ENCODE data around the gene RNF157. TPM values are rescaled to one million over a fixed set of nuclear protein-coding genes. Genes with fewer than 3 reads are reported as not detected.

Gene RNF157
- total and polyA plus RNA-seq, 10 of the 15 experiments (the other 5 are each of a cell fraction or from before 2014, with no cell fraction given), result 1.4 to 15.9 (median 9.6) TPM

DNA sequence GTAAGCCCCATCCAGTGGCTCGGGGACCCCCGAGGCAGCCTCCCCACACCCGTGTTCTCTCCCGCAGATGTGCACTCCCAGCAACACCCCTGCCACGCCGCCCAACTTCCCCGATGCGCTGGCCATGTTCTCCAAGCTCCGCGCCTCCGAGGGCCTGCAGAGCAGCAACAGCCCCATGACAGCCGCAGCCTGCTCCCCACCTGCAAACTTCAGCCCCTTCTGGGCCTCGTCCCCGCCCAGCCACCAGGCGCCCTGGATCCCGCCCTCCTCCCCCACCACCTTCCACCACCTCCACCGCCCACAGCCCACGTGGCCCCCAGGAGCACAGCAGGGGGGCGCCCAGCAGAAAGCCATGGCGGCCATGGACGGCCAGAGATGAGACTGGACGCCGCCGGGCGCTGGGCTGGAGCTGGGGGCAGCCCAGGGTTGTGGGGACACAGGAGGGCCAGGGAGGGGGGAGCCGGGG, 29.9 kb upstream of the RNF157 start (continued):
- TF ChIP-seq KLF5 (IDR thresholded peaks at IDR 0.05; ENCODE audit: partially characterized antibody) (no peak), BACH1 (IDR thresholded peaks at IDR 0.05; ENCODE audit: borderline replicate concordance) (peak; percentile 52; the same call in 1 of the 2 replicates), ESRRA (IDR thresholded peaks at IDR 0.05; ENCODE audit: low read length) (no peak), BHLHE40 (IDR thresholded peaks at IDR 0.05; ENCODE audit: borderline replicate concordance in 1 of 2, low read depth in 2 of 2, low read length in 1 of 2) (0 out of 4 replicates have a peak, but pooled peaks of 1 of the 2 experiments have one; percentile 14), POLR2A (IDR thresholded peaks at IDR 0.05; ENCODE audit: low read depth, low read length) (peak; percentile 70), YY1 (IDR thresholded peaks at IDR 0.05; ENCODE audit: low read depth, low read length) (peak; percentile 87), POLR2AphosphoS5 (IDR thresholded peaks at IDR 0.05; ENCODE audit: low read length) (no peak), ZNF622 (IDR thresholded peaks at IDR 0.05) (no peak), POU2F2 (IDR thresholded peaks at IDR 0.05; ENCODE audit: borderline replicate concordance, low read depth, low read length) (0 out of 3 replicates have a peak, but pooled peaks have one; percentile 12), FOXM1 (IDR thresholded peaks at IDR 0.05; ENCODE audit: low read depth, low read length) (no peak), HDGF (IDR thresholded peaks at IDR 0.05) (0 out of 2 replicates have a peak, but pooled peaks have one; percentile 6), KDM1A (IDR thresholded peaks at IDR 0.05; ENCODE audit: borderline replicate concordance) (no peak), EGR1 (IDR thresholded peaks at IDR 0.05; ENCODE audit: borderline replicate concordance in 1 of 2, low read depth in 2 of 2, low read length in 2 of 2) (peak in 1 of 2 experiments; percentile 63; a peak in 2 of 3 replicates), RELA (IDR thresholded peaks at IDR 0.05; ENCODE audit: borderline replicate concordance, partially characterized antibody) (no peak), EED (IDR thresholded peaks at IDR 0.05; ENCODE audit: low read depth) (no peak), MYB (IDR thresholded peaks at IDR 0.05; ENCODE audit: borderline replicate concordance, low read depth, low read length) (no peak)
- TF ChIP-seq, protein P1, sequence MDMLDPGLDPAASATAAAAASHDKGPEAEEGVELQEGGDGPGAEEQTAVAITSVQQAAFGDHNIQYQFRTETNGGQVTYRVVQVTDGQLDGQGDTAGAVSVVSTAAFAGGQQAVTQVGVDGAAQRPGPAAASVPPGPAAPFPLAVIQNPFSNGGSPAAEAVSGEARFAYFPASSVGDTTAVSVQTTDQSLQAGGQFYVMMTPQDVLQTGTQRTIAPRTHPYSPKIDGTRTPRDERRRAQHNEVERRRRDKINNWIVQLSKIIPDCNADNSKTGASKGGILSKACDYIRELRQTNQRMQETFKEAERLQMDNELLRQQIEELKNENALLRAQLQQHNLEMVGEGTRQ (IDR thresholded peaks at IDR 0.05; ENCODE audit: borderline replicate concordance, low read depth, low read length), result peak; percentile 6; the same call in 1 of the 2 replicates
- TF ChIP-seq, protein P2, sequence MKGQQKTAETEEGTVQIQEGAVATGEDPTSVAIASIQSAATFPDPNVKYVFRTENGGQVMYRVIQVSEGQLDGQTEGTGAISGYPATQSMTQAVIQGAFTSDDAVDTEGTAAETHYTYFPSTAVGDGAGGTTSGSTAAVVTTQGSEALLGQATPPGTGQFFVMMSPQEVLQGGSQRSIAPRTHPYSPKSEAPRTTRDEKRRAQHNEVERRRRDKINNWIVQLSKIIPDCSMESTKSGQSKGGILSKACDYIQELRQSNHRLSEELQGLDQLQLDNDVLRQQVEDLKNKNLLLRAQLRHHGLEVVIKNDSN (IDR thresholded peaks at IDR 0.05; ENCODE audit: borderline replicate concordance, extremely low read length, insufficient read depth, low read depth, low read length), result peak; percentile 81
- TF ChIP-seq, protein P3, sequence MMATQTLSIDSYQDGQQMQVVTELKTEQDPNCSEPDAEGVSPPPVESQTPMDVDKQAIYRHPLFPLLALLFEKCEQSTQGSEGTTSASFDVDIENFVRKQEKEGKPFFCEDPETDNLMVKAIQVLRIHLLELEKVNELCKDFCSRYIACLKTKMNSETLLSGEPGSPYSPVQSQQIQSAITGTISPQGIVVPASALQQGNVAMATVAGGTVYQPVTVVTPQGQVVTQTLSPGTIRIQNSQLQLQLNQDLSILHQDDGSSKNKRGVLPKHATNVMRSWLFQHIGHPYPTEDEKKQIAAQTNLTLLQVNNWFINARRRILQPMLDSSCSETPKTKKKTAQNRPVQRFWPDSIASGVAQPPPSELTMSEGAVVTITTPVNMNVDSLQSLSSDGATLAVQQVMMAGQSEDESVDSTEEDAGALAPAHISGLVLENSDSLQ (IDR thresholded peaks at IDR 0.05), result no peak
- TF ChIP-seq, protein P4, sequence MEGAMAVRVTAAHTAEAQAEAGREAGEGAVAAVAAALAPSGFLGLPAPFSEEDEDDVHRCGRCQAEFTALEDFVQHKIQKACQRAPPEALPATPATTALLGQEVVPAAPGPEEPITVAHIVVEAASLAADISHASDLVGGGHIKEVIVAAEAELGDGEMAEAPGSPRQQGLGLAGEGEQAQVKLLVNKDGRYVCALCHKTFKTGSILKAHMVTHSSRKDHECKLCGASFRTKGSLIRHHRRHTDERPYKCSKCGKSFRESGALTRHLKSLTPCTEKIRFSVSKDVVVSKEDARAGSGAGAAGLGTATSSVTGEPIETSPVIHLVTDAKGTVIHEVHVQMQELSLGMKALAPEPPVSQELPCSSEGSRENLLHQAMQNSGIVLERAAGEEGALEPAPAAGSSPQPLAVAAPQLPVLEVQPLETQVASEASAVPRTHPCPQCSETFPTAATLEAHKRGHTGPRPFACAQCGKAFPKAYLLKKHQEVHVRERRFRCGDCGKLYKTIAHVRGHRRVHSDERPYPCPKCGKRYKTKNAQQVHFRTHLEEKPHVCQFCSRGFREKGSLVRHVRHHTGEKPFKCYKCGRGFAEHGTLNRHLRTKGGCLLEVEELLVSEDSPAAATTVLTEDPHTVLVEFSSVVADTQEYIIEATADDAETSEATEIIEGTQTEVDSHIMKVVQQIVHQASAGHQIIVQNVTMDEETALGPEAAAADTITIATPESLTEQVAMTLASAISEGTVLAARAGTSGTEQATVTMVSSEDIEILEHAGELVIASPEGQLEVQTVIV (IDR thresholded peaks at IDR 0.05; ENCODE audit: borderline replicate concordance, partially characterized antibody), result no peak
- TF ChIP-seq, protein P5, sequence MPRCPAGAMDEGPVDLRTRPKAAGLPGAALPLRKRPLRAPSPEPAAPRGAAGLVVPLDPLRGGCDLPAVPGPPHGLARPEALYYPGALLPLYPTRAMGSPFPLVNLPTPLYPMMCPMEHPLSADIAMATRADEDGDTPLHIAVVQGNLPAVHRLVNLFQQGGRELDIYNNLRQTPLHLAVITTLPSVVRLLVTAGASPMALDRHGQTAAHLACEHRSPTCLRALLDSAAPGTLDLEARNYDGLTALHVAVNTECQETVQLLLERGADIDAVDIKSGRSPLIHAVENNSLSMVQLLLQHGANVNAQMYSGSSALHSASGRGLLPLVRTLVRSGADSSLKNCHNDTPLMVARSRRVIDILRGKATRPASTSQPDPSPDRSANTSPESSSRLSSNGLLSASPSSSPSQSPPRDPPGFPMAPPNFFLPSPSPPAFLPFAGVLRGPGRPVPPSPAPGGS (IDR thresholded peaks at IDR 0.05; ENCODE audit: borderline replicate concordance, insufficient read depth, low read depth, low read length, poor library complexity, severe bottlenecking), result no peak

Data from GM12878 (cell line).